ENCODE data around the gene LRIG1.

GRCh38 chr3:66536791-66537190, 36.0 kb upstream of the LRIG1 start:
- TF ChIP-seq, protein P1, sequence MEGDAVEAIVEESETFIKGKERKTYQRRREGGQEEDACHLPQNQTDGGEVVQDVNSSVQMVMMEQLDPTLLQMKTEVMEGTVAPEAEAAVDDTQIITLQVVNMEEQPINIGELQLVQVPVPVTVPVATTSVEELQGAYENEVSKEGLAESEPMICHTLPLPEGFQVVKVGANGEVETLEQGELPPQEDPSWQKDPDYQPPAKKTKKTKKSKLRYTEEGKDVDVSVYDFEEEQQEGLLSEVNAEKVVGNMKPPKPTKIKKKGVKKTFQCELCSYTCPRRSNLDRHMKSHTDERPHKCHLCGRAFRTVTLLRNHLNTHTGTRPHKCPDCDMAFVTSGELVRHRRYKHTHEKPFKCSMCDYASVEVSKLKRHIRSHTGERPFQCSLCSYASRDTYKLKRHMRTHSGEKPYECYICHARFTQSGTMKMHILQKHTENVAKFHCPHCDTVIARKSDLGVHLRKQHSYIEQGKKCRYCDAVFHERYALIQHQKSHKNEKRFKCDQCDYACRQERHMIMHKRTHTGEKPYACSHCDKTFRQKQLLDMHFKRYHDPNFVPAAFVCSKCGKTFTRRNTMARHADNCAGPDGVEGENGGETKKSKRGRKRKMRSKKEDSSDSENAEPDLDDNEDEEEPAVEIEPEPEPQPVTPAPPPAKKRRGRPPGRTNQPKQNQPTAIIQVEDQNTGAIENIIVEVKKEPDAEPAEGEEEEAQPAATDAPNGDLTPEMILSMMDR (IDR thresholded peaks at IDR 0.05; ENCODE audit: low read length) = no peak
- TF ChIP-seq EZH2phosphoT487 (IDR thresholded peaks at IDR 0.05; ENCODE audit: low read length) = no peak

Measured in MM.1S (cell line).